Skeletal muscle tissue (tissue), 4 donors: ENCODE measurements around the gene DNAJC6. TPM values are rescaled to one million over a fixed set of nuclear protein-coding genes. Genes with fewer than 3 reads are reported as not detected.

Source experiments
- H3K27ac ChIP-seq: one replicate; pipeline ENCODE4 v1.7.0; 2013; ENCODE audit warnings: mild to moderate bottlenecking, low read depth, low read length, inconsistent platforms
- H3K27me3 ChIP-seq, 3 donors: one replicate each; pipeline ENCODE4 v1.7.0; 2013; ENCODE audit warnings: low read length in 3 of 3; ENCODE audit not compliant: control insufficient read depth in 3 of 3, insufficient read depth in 3 of 3
- H3K36me3 ChIP-seq, 3 donors: one replicate each; pipeline ENCODE4 v1.7.0; 2013; ENCODE audit warnings: low read length in 3 of 3; ENCODE audit not compliant: control insufficient read depth in 3 of 3, insufficient read depth in 3 of 3
- H3K4me1 ChIP-seq, 3 donors: one replicate each; pipeline ENCODE4 v1.7.0; 2013; ENCODE audit warnings: low read length in 3 of 3, mild to moderate bottlenecking in 3 of 3; ENCODE audit not compliant: control insufficient read depth in 3 of 3, insufficient read depth in 3 of 3
- H3K4me3 ChIP-seq, 3 donors: one replicate each; pipeline ENCODE4 v1.7.0; 2013; ENCODE audit warnings: low read length in 3 of 3
- H3K9ac ChIP-seq, 3 donors: one replicate each; pipeline ENCODE4 v1.7.0; 2013; ENCODE audit warnings: low read length in 3 of 3, mild to moderate bottlenecking in 3 of 3, moderate library complexity in 2 of 3, low read depth in 1 of 3
- H3K9me3 ChIP-seq, 3 donors: one replicate each; pipeline ENCODE4 v1.7.0; 2013; ENCODE audit warnings: low read length in 3 of 3; ENCODE audit not compliant: control insufficient read depth in 3 of 3
- total RNA-seq: library from RNA; depleted of rRNA; stranded (reverse); fragments of >200 nt; gene quantifications from one replicate; pipeline ENCODE4 v1.2.3, GENCODE V29; 2014
- donor health status: Osteomylitis.

The DNAJC6 gene
- total RNA-seq, 1 donor from 2014 or later = 2.6 TPM

DNA sequence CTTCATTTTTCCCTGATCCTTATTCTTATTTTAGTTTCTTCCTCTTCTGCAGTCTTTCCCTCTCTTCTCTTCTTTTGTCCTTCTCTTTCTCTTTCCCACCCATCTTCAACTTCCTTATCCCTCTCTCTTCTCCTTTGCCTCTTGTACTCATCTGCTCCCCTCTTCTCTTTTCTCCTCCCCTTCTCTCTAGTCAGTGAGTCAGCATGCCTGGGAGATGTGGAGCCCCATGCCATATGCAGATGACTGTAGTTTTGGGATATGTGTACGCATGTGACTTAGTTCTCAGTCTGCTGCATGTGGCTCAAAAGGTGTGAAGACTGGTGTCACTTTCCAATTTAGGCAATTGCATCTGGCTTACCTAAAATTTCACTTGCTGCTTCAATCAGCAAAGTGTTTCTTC, 10.4 kb downstream of the DNAJC6 start:
- Histone ChIP-seq H3K36me3 (no peaks in the 10 kb centered on the region), H3K27ac (no peak overlapping the region), H3K27me3 (no peaks in the 10 kb centered on the region), H3K4me1 (no peaks in the 10 kb centered on the region), H3K4me3 (no peak overlapping the region), H3K9ac (no peak overlapping the region), H3K9me3 (no peaks in the 10 kb centered on the region)

DNA sequence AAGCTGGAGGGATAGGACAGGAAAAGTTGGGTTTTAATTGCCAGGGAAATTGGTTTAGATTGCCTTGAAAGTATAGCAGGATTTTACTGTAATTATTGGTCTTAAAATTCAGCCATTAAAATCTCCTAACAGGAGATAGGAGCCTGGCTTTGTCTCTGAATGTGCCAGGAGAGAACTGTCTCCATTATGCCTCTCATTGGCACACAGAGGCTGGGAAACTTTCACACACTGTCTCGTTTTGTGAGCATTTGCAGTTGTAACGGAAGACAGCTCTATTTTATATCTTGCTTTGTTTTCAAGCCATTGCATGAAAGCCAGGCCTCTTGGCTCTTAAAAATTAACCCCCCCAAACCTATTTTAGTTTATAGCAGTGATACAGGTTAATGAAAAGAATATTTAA, 12.5 kb downstream of the DNAJC6 start:
- Histone ChIP-seq H3K4me1 (no peaks in the 10 kb centered on the region), H3K9me3 (no peaks in the 10 kb centered on the region), H3K4me3 (no peak overlapping the region), H3K9ac (no peak overlapping the region), H3K27ac (no peak overlapping the region), H3K36me3 (no peaks in the 10 kb centered on the region), H3K27me3 (no peaks in the 10 kb centered on the region)

DNA sequence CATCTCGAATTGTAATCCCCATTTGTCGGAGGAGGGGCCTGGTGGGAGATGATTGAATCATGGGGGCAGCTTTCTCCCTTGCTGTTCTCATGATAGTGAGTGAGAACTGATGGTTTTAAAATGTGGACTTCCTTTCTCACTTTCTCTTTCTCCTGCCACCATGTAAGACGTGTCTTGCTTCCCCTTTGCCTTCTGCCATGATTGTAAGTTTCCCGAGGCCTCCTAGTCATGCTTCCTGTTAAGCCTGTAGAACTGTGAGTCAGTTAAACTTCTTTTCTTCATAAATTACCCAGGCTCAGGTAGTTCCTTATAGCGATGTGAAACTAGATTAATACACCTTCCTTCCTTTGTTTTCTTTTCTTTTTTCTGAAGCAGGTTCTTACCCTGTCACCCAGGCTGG, 13.9 kb downstream of the DNAJC6 start:
- Histone ChIP-seq H3K36me3 (no peaks in the 10 kb centered on the region), H3K9me3 (no peaks in the 10 kb centered on the region), H3K27me3 (no peaks in the 10 kb centered on the region), H3K4me3 (no peak overlapping the region), H3K27ac (no peak overlapping the region), H3K9ac (no peak overlapping the region), H3K4me1 (no peaks in the 10 kb centered on the region)

DNA sequence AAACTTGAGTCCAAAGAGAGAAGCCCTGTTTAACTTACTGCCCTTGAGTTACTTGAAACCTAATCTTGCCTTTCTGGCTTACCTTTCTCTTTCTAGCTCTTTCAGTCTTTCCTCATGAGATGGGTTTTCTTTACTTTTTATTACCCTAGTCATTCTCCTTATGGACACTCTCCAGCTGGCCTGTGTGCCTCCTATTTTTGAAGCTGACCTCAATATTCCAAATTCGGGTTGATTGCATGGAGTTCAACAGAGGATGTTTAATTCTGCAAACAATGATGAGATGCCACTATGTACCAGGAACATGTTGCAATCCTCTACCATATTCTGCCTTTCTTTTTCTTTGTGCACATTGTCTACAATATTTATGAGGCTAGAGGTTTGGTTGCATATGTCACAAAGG, 20.7 kb downstream of the DNAJC6 start:
- no peak overlapping the region for H3K9ac ChIP-seq
- H3K9me3 ChIP-seq = no peaks in the 10 kb centered on the region
- no peaks in the 10 kb centered on the region for H3K36me3 ChIP-seq
- H3K4me3 ChIP-seq = no peak overlapping the region
- H3K27me3 ChIP-seq = no peaks in the 10 kb centered on the region
- no peak overlapping the region for H3K27ac ChIP-seq
- no peaks in the 10 kb centered on the region for H3K4me1 ChIP-seq

DNA sequence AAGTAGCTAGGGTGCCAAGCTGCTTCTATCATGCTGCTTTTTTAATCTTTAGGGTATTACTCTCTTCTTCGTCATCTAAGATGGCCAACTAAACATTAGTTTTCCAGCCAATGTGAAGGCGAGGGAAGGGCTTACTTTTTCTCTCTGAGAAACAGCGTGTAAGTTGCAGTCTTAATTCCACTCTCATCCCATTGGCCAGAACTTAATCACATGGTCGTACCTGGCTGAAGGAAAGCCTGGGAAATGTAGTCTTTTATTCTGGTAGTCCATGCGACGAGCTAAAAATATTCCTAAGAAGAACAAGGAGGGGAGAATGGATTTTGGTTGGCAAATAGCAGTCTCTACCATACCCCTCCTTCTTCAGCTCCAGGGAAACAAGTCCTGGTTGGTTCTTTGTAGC, 21.5 kb downstream of the DNAJC6 start:
- no peak overlapping the region for H3K4me3 ChIP-seq
- H3K4me1 ChIP-seq = no peaks in the 10 kb centered on the region
- H3K27me3 ChIP-seq = no peaks in the 10 kb centered on the region
- H3K36me3 ChIP-seq = no peaks in the 10 kb centered on the region
- no peak overlapping the region for H3K27ac ChIP-seq
- H3K9ac ChIP-seq = no peak overlapping the region
- no peaks in the 10 kb centered on the region for H3K9me3 ChIP-seq

DNA sequence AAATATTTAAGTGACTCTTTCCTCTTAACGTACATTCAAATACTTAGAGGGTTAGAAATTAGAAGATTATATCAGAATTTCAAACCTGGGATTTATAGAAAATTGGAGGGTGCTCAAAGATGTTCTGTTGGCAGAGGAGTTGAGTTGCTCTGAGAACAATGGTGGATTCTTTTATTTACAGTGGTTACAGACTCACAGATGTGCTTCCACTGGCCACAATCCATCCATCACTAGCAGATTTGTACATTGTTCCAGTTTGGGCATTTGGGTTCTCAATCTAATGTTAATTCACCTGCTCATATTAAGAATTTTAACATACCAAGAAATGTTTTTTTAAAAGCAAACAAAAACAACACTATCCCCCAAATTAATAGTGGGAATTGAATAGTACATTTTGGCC, 23.5 kb downstream of the DNAJC6 start:
- H3K27me3 ChIP-seq = no peaks in the 10 kb centered on the region
- no peak overlapping the region for H3K9ac ChIP-seq
- H3K9me3 ChIP-seq = no peaks in the 10 kb centered on the region
- H3K4me3 ChIP-seq = no peak overlapping the region
- H3K36me3 ChIP-seq = no peaks in the 10 kb centered on the region
- no peak overlapping the region for H3K27ac ChIP-seq
- no peaks in the 10 kb centered on the region for H3K4me1 ChIP-seq

DNA sequence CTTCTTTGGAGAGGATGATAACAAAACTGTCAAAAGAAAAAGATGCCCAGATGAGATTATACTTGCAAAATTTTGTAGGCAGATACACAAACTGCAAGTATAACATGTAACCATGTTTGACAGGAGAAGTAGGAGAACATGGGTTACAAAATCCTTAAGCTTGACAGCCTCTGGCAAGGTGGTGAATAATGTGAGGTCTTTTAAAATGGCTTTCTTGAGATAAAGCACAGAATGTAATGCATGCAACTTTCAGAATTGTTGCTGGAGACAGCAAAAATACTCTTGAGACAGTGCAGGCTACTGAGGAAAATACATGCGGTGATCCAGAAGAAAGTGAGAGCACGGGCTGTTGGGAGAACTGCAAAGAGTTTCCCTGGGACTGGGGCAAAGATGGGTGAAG, 24.7 kb downstream of the DNAJC6 start:
- no peak overlapping the region for H3K9ac ChIP-seq
- no peaks in the 10 kb centered on the region for H3K9me3 ChIP-seq
- H3K27ac ChIP-seq = no peak overlapping the region
- H3K27me3 ChIP-seq = no peaks in the 10 kb centered on the region
- no peaks in the 10 kb centered on the region for H3K36me3 ChIP-seq
- no peak overlapping the region for H3K4me3 ChIP-seq
- no peaks in the 10 kb centered on the region for H3K4me1 ChIP-seq

DNA sequence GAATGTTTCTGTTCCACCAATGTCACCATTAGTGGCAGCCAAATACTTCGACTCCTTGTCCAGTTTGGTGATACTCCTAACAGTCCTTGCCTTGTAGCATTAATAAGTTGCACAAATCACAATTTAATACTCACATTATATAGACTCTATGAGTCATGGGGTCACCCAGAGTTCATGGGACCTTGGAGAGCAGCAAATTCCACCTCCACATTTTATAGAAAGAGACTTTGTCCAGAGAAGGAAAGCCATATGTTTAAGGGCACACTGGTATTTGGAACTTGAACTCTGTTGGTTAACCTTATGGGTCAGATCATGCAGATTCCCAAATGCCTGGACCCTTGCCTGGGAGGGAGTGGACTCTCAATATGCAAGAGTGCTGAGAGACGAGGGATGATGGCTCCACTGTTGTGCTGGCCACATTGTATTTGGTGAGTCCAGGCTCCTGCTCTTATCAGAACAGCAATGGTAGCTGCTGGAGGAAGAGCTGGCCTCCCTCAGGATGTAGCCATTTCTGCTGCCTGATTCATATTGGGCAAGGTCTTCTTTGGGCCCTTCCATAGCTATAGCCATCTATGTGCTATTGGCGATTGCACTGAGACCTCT, 30.6 kb downstream of the DNAJC6 start:
- H3K9me3 ChIP-seq = no peaks in the 10 kb centered on the region
- H3K27ac ChIP-seq = no peak overlapping the region
- H3K9ac ChIP-seq = no peak overlapping the region
- no peak overlapping the region for H3K4me3 ChIP-seq
- no peaks in the 10 kb centered on the region for H3K36me3 ChIP-seq
- no peaks in the 10 kb centered on the region for H3K27me3 ChIP-seq
- H3K4me1 ChIP-seq = no peaks in the 10 kb centered on the region

DNA sequence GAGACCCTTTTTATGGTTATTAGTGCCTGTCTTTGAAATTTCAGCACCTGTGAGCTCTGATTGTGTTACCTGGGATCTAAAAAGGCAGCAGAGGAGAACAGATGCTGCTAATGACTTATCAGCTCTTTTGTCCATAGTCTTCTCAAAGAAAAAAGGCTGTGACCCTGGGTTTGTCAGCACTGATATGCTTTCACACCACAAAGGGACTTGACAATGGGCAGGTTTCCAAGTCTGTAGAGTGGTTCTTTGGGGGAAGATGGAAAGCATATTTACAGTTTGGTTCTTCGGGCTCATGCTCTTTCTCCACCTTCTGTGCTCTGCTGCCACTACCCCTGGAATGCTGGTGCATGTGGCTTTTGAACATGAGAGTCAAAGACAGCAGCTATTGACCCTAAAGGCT, 32.0 kb downstream of the DNAJC6 start:
- no peaks in the 10 kb centered on the region for H3K9me3 ChIP-seq
- no peak overlapping the region for H3K4me3 ChIP-seq
- H3K36me3 ChIP-seq = no peaks in the 10 kb centered on the region
- H3K9ac ChIP-seq = no peak overlapping the region
- no peaks in the 10 kb centered on the region for H3K4me1 ChIP-seq
- H3K27me3 ChIP-seq = no peaks in the 10 kb centered on the region
- H3K27ac ChIP-seq = no peak overlapping the region

DNA sequence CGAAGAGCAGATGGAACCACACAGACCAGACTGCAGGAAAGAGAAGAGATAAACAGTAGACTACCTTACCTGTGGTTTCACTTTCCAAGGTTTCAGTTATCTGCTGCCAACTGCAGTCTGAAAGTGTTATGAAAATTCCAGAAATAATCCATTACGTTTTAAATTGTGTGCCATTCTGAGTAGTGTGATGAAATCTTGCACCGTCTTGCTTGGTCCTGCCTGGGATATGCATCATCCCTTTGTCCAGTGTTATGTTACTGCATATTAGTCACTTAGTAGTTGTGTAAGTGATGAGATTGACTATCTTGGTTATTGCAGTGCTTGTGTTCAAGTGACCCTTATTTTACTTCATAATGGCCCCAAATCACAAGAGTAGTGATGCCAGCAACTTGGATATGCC, 33.9 kb downstream of the DNAJC6 start:
- no peaks in the 10 kb centered on the region for H3K27me3 ChIP-seq
- no peak overlapping the region for H3K9ac ChIP-seq
- H3K4me3 ChIP-seq = no peak overlapping the region
- no peaks in the 10 kb centered on the region for H3K36me3 ChIP-seq
- no peaks in the 10 kb centered on the region for H3K9me3 ChIP-seq
- H3K27ac ChIP-seq = no peak overlapping the region
- H3K4me1 ChIP-seq = no peaks in the 10 kb centered on the region
